Large intestine (tissue), 3 donors: ENCODE data around the gene PITPNC1. TPM values are rescaled to one million over a fixed set of nuclear protein-coding genes. Genes with fewer than 3 reads are reported as not detected.
A peak's percentile ranks its signal among the peaks of the same experiment; 100 is the strongest.
"Not testable (repeated sequence)": the region's sequence is repeated elsewhere in the genome, so short reads cannot be mapped to it uniquely, and the experiment has no call there.

Experiments used
- DNase-seq, 2 donors: peaks; one replicate each; pipeline versions ENCODE4 v3.0.0 to v3.0.0-alpha.2; 2013
- H3K27ac ChIP-seq: one replicate; pipeline ENCODE4 v1.5.1; 2013; ENCODE audit warnings: low read length
- H3K27me3 ChIP-seq: 2 replicates; pipeline ENCODE4 v1.6.1; 2013; ENCODE audit warnings: low read length; ENCODE audit not compliant: control insufficient read depth, insufficient read depth
- H3K36me3 ChIP-seq: 2 replicates; pipeline ENCODE4 v1.6.1; 2013; ENCODE audit warnings: low read length; ENCODE audit not compliant: control insufficient read depth, insufficient read depth
- H3K4me1 ChIP-seq: one replicate; pipeline ENCODE4 v1.6.1; 2013; ENCODE audit warnings: low read length; ENCODE audit not compliant: control insufficient read depth, insufficient read depth
- H3K4me3 ChIP-seq: one replicate; pipeline ENCODE4 v1.5.1; 2013; ENCODE audit warnings: low read length
- H3K9me3 ChIP-seq: one replicate; pipeline ENCODE4 v1.6.1; 2013; ENCODE audit warnings: mild to moderate bottlenecking, low read depth, low read length, moderate library complexity; ENCODE audit not compliant: control insufficient read depth
- WGBS: methylation state at CpG from one replicate; pipeline ENCODE4 v1.1.5; 2013; ENCODE audit warnings: low lambda C conversion rate; ENCODE audit not compliant: insufficient coverage; 5-methylcytosine and 5-hydroxymethylcytosine counted together
- polyA plus RNA-seq: library from polyadenylated mRNA; unstranded; fragments of 120-200 nt; gene quantifications from one replicate; pipeline ENCODE4 v1.2.1, GENCODE V29; 2013

The PITPNC1 gene
- polyA plus RNA-seq, 1 donor = 6.7 TPM

DNA sequence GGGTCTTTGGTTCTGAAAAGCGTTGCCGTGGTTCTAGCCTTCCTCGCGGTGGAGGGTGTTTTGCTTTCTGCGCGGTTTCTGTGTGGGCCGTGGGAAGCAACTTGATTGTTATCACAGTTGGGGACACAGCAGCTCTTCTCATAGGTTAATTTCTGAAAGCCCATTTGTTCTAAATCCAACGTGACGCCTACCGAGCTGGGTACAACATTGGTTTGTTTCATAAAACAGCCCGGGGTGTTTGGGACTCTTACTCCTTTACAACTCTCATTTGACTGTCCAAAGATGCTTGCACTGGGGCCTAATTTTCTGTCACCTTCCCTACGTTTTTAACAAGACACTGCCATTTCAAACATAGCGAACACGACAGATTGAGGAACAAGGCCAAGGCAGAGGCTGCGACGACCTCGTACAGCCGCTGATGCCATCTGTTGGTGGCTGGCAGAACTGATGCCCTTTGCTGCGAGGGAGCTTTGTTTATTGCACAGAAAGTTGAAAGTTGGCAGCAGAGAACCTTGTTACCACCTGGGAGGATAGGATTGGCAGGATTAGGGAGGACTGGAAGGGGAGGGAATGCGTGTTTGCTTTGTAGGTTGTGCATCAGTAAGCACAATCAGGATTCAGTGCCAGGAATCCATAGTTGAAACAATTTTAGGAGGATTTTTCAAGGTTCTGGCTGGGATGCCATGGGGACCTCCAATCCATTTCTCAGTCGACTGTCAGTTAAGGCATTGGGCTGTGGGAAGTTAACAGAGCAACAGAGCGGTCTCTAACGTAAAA, 98.3 kb downstream of the PITPNC1 start:
- Histone ChIP-seq H3K4me1 (no peaks in the 10 kb centered on the region), H3K36me3 (no peaks in the 10 kb centered on the region), H3K27ac (no peak overlapping the region), H3K4me3 (no peak overlapping the region), H3K27me3 (no peaks in the 10 kb centered on the region), H3K9me3 (no peaks in the 10 kb centered on the region)
- WGBS = 30% methylated on average over 2 of the region's 23 CpGs
- DNase-seq = peak; percentile 47 to 50

DNA sequence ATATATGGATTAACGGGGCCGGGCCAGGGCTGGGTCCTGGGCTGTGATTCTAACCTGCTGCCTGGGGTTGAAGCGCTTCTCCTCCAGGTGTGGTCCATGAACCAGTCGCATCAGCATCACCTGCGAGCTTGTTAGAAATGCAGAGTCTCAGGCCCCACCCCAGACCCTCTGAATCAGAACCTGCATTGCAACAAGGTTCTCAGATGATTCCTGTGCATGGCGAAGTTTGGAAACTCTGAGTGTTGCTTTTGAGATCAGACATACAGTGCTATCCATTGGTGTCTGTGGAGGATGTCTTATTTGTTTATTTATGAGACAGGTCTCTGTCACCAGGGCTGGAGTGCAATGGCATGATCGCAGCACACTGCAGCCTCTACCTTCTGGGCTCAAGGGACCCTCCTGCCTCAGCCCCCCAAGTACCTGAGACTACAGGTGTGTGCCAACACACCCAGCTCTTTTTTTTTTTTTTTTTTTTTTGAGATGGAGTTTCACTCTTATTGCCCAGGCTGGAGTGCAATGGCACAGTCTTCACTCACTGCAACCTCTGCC, 99.8 kb downstream of the PITPNC1 start:
- Histone ChIP-seq H3K27ac (no peak overlapping the region), H3K36me3 (no peaks in the 10 kb centered on the region), H3K4me3 (no peak overlapping the region), H3K27me3 (no peaks in the 10 kb centered on the region), H3K9me3 (no peaks in the 10 kb centered on the region), H3K4me1 (no peaks in the 10 kb centered on the region)
- no peak for DNase-seq
- WGBS = no CpG with 5 or more reads among the region's 7 CpGs

DNA sequence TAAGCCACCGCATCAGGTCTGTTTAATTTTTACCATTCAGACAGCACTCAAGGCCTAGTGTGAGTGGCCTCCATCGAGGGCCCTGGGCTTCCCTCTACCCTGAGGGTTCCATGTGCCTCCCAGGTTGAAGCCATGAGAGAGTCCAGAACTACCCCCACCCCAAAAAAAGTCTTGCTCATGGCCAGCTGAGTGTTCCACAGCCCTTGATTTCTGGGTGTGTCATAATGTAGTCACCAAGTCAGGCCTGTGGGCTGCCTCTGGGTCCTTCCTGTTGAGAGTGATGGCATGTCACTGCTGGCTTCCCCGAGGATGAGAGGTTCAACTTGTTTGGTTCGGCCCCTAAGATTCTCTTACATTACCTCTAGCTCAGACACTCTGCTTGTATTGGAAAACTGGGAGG, 100.6 kb downstream of the PITPNC1 start:
- Histone ChIP-seq H3K4me3 (no peak overlapping the region), H3K36me3 (no peaks in the 10 kb centered on the region), H3K4me1 (no peaks in the 10 kb centered on the region), H3K27me3 (no peaks in the 10 kb centered on the region), H3K27ac (no peak overlapping the region), H3K9me3 (no peaks in the 10 kb centered on the region)
- no peak for DNase-seq
- WGBS = no CpG with 5 or more reads among the region's 4 CpGs

DNA sequence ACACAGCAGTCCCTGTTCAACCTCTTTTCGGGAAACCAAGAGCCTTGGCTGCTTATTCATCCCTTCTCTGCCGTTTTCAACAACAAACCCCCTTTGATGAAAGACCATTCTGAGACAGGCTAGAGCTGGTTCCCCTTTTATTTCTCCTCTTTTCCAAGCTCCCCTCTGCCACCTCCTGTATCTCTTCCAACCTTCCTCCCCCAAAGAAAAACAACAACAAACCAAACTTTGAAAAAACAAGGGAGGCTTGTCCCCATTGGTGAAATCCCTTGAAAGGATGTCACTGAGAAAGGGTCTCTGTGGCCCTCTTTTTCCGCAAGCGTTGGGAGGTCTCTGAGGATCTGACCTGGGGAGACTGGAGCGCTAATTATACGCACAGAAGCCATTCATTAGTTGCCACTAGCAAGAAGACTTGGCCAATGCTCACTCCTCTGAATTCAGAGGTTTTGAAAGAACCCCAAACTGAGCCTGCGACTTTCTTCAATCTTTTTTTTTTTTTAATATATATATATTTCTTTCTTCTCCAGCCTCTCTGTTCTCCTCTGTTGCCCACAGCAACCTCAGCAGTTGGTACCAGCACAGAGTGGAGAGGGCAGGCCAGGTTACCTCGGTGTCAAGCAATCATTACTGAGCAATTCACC, 101.4 kb downstream of the PITPNC1 start:
- H3K27ac ChIP-seq = no peak overlapping the region

DNA sequence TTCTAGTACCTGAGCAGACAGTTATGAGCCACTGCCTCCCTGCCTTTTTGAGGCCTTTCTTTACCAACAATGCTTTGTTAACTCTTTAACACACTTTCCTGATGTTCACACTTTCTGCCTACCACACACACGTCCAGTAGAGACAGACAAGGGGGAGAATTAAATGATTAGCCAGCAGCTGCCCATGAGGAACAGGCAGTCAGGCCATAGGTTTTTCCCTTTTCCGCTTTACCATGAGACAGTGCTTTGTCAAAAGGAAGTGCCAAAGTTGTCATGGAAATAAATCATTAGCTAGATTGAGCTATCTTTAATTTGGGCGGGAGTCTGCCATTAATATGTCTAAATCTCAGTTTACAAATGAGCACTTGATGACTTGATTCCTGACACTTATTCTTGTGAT, 102.1 kb downstream of the PITPNC1 start:
- H3K27me3 ChIP-seq = no peaks in the 10 kb centered on the region
- no peaks in the 10 kb centered on the region for H3K36me3 ChIP-seq
- WGBS = 100% methylated on average over 1 of the region's 3 CpGs
- H3K4me3 ChIP-seq = no peak overlapping the region
- H3K4me1 ChIP-seq = no peaks in the 10 kb centered on the region
- no peaks in the 10 kb centered on the region for H3K9me3 ChIP-seq
- no peak for DNase-seq
- no peak overlapping the region for H3K27ac ChIP-seq

More for the DNA sequence above, 101.4 kb downstream of the PITPNC1 start:
- Histone ChIP-seq H3K36me3 (no peaks in the 10 kb centered on the region), H3K4me3 (no peak overlapping the region), H3K4me1 (no peaks in the 10 kb centered on the region), H3K9me3 (no peaks in the 10 kb centered on the region), H3K27me3 (no peaks in the 10 kb centered on the region)
- no peak for DNase-seq
- WGBS = 43% methylated on average over 1 of the region's 8 CpGs

DNA sequence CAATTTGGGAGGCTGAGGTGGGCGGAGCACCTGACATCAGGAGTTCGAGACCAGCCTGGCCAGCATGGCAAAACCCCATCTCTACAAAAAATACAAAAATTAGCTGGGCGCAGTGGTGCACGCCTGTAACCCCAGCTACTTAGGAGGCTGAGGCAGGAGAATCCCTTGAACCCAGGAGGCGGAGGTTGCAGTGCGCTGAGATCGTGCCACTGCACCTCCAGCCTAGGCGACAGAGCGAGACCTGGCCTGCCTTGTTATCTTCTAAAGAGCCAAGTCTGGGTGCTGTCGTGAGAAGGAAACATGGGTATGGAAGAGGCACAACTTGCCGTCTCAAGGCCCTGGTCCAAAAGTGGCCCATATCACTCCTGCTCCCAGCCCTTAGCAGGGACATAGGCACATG, 103.9 kb downstream of the PITPNC1 start:
- not testable (repeated sequence) for H3K27me3 ChIP-seq, H3K36me3 ChIP-seq, H3K9me3 ChIP-seq, DNase-seq, H3K4me3 ChIP-seq, H3K27ac ChIP-seq, H3K4me1 ChIP-seq
- no CpG with 5 or more reads among the region's 11 CpGs for WGBS

DNA sequence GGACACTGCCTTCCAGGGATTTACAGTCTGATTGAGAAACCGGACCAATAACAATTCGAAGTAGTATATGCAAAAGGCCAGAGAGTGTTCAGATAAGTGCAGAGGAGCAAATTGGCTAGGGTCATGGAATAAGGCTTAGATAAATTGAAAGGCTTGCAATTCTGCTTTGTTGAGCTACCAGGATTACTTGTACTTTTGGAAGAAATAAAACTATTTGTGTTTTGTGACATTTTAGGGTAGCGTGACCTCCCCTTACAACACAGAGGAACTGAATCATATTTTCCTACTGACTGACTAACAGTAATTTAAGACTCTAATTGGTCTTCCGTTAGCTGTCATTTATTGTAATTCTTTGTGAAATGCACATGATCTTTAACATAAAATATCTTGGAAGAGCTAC, 104.7 kb downstream of the PITPNC1 start:
- no peaks in the 10 kb centered on the region for H3K36me3 ChIP-seq
- no peaks in the 10 kb centered on the region for H3K27me3 ChIP-seq
- no peaks in the 10 kb centered on the region for H3K9me3 ChIP-seq
- H3K4me1 ChIP-seq = no peaks in the 10 kb centered on the region
- H3K27ac ChIP-seq = no peak overlapping the region
- WGBS = 100% methylated on average over 1 of the region's 4 CpGs
- H3K4me3 ChIP-seq = no peak overlapping the region
- DNase-seq = no peak

DNA sequence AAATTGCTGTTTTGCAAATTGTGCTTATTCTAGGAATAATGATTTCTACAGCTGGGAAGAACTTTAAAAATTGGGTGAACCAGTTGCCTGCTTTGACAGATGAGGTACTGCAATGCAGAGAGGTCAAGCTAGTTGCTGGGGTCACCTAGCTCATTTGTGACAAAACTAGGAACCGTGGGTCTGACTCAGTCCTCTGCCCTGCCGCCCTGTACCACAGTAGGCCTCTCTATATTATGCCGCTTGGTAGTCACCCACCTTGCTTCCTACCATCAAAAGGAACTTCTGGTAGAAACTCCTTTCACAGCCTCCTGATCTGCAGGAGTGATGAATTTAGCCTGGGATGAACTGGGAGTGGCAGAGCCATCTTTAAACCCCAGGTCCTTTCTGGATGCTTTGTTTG, 105.7 kb downstream of the PITPNC1 start:
- no peaks in the 10 kb centered on the region for H3K27me3 ChIP-seq
- H3K4me3 ChIP-seq = no peak overlapping the region
- no peaks in the 10 kb centered on the region for H3K4me1 ChIP-seq
- no peak overlapping the region for H3K27ac ChIP-seq
- H3K9me3 ChIP-seq = no peaks in the 10 kb centered on the region
- DNase-seq = no peak
- H3K36me3 ChIP-seq = no peaks in the 10 kb centered on the region
- no CpG with 5 or more reads among the region's 3 CpGs for WGBS

DNA sequence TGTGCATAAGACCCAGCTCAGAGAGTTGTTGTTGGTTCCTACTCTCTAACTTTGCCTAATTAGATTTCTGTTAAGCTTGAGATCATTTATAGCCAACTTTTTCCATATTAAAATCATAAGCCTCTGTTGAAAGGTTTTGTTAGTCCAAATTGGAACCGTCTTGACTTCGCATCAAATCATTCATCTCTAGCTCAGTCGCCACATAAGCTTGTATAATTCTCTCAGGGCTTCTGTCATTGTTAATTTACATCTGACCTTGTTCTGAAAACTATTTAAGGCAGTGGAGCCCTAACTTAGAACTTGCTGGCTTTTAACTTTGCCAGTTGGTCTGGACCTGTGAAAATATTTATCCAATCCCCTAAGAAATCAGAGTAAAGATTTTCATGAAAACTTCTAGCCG, 107.2 kb downstream of the PITPNC1 start:
- WGBS = 100% methylated on average over 1 of the region's 4 CpGs
- Histone ChIP-seq H3K27me3 (no peaks in the 10 kb centered on the region), H3K9me3 (no peaks in the 10 kb centered on the region), H3K4me1 (no peaks in the 10 kb centered on the region), H3K27ac (no peak overlapping the region), H3K4me3 (no peak overlapping the region), H3K36me3 (no peaks in the 10 kb centered on the region)
- no peak for DNase-seq

DNA sequence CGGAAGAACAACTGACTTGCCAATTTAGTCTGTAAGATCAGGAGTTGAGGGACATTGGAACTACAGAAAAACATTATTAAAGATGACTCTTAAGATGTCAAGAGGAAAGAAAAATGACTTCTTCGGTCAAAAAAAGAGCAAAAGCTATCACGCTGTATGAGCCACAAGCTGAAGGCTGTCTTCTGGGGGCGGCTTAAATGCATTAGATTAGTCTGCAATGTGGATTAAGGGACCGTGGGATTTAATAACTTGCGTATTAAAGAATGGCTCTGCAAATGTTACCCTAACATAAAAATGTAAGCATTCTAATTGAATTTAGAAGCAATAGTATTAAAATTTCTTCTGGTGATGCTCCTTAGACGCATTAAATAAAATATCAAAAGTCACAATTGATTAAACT, 108.6 kb downstream of the PITPNC1 start:
- 100% methylated on average over 1 of the region's 7 CpGs for WGBS
- Histone ChIP-seq H3K27me3 (no peaks in the 10 kb centered on the region), H3K4me1 (no peaks in the 10 kb centered on the region), H3K9me3 (no peaks in the 10 kb centered on the region), H3K27ac (no peak overlapping the region), H3K4me3 (no peak overlapping the region), H3K36me3 (no peaks in the 10 kb centered on the region)
- no peak for DNase-seq
